Activated naive CD8-positive, alpha-beta T cell treated with anti-CD3 and anti-CD28 coated beads for 36 hours (primary cell): ENCODE measurements around the gene C1orf210. TPM values are rescaled to one million over a fixed set of nuclear protein-coding genes. Genes with fewer than 3 reads are reported as not detected.

ENCODE experiments used
- DNase-seq: peaks from one replicate; pipeline ENCODE4 v3.0.0; 2021
- H3K27ac Mint-ChIP-seq: one replicate; pipeline ENCODE4 v1.8.0; 2022; ENCODE audit warnings: mild to moderate bottlenecking, moderate library complexity, mixed read lengths
- H3K27me3 Mint-ChIP-seq: one replicate; pipeline ENCODE4 v1.8.0; 2022; ENCODE audit warnings: mild to moderate bottlenecking, mixed read lengths
- H3K36me3 Mint-ChIP-seq: one replicate; pipeline ENCODE4 v1.8.0; 2021; ENCODE audit warnings: mild to moderate bottlenecking, mixed read lengths
- H3K4me1 Mint-ChIP-seq: one replicate; pipeline ENCODE4 v1.8.0; 2021; ENCODE audit warnings: mixed read lengths
- H3K4me3 Mint-ChIP-seq: one replicate; pipeline ENCODE4 v1.8.0; 2022; ENCODE audit warnings: mild to moderate bottlenecking, moderate library complexity, mixed read lengths
- H3K9me3 Mint-ChIP-seq: one replicate; pipeline ENCODE4 v1.8.0; 2022; ENCODE audit warnings: mixed read lengths
- total RNA-seq, 2 experiments: library from RNA; stranded (reverse); gene quantifications; one replicate each; pipeline ENCODE4 v1.2.3, GENCODE V29; 2021

Gene C1orf210
- total RNA-seq, 2 experiments from 2014 or later: not detected

DNA sequence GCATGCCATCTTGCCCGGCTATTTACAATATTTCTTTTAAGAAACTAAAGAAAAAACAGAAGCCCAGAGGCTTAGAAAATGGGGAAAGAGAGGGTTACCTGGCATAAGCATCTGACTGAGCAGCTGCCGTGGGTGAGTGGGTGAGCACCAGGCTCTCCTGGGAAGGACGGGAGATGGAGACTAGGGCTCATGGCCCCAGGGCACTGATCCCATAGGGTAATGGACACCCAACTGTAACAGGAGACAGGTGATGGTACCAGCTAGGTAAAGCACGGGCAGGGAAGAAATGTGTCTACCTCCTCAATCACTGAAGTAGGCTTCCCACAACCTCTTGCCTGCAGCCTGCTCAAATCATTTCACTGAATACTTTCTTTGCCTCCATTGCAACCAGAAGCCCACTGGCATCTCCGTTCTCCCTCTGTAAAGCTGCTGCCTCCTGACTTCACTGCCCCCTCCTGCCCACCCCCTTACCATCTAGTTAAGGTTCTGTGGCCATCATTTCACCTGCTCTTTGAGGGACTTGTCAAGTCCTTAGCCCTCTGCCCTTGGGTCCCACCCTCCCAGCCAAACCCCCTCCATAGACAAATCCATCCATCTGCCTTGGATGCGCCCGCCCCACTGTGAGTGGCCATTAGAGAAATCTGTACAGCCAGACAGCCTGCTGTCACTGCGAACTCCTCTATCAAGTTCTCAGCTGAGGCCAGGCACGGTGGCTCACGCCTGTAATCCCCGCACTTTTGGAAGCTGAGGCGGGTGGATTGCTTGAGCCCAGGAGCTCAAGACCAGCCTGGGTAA is 9.4 kb downstream of the C1orf210 start:
- peaks cover 13% of the 10 kb centered on the region for H3K27me3 Mint-ChIP-seq
- H3K27ac Mint-ChIP-seq: no peak overlapping the region
- no peak for DNase-seq
- H3K4me1 Mint-ChIP-seq: peaks cover 18% of the 10 kb centered on the region
- H3K36me3 Mint-ChIP-seq: peaks cover 7% of the 10 kb centered on the region
- no peak overlapping the region for H3K4me3 Mint-ChIP-seq
- peaks cover 7% of the 10 kb centered on the region for H3K9me3 Mint-ChIP-seq

GRCh38 chr1:43274804-43275180 is 10.6 kb downstream of the C1orf210 start:
- Mint-ChIP-seq H3K27ac (peak overlapping the region; percentile 92), H3K4me3 (peak overlapping the region; percentile 63), H3K27me3 (peaks cover 13% of the 10 kb centered on the region), H3K36me3 (peaks cover 7% of the 10 kb centered on the region), H3K4me1 (peaks cover 18% of the 10 kb centered on the region), H3K9me3 (peaks cover 7% of the 10 kb centered on the region)
- no peak for DNase-seq

- Mint-ChIP-seq H3K27ac (peak overlapping the region; percentile 92), H3K36me3 (peaks cover 7% of the 10 kb centered on the region), H3K4me3 (peak overlapping the region; percentile 63)
These were observed 11.1 kb downstream of the C1orf210 start for GRCh38 chr1:43274125-43274803.

DNA sequence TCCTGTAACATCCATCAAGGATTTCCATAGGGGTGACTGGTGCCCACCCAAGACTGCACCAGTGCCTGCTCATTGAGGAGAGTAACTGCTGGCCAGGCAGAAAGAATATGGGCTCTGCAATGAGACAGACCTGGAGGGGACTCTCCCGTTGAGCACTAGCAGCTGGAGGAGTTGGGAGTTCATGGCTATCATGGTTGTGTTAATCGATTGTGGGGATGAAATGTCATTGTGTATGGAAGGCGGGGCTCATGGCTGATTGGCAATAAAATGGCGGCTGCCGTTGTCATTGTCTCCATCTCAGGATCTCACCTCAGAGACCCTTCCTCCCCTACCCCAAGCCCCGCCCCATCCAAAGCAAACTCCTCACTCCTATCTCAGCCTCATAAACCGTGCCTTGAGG is 11.7 kb downstream of the C1orf210 start:
- Mint-ChIP-seq H3K9me3 (peaks cover 7% of the 10 kb centered on the region), H3K27ac (no peak overlapping the region)
- DNase-seq: no peak

More at GRCh38 chr1:43274125-43274803, 11.1 kb downstream of the C1orf210 start:
- DNase-seq: peak; percentile 24
- Mint-ChIP-seq H3K4me1 (peaks cover 18% of the 10 kb centered on the region), H3K27me3 (peaks cover 16% of the 10 kb centered on the region), H3K9me3 (peaks cover 7% of the 10 kb centered on the region)

GRCh38 chr1:43272576-43273571 is 12.5 kb downstream of the C1orf210 start:
- Mint-ChIP-seq H3K27me3 (peaks cover 20% of the 10 kb centered on the region), H3K4me3 (no peak overlapping the region), H3K9me3 (peaks cover 7% of the 10 kb centered on the region), H3K4me1 (peaks cover 18% of the 10 kb centered on the region), H3K27ac (no peak overlapping the region), H3K36me3 (peaks cover 7% of the 10 kb centered on the region)
- no peak for DNase-seq

More for the DNA sequence above, 11.7 kb downstream of the C1orf210 start:
- no peak overlapping the region for H3K4me3 Mint-ChIP-seq
- H3K36me3 Mint-ChIP-seq: peaks cover 7% of the 10 kb centered on the region
- peaks cover 19% of the 10 kb centered on the region for H3K27me3 Mint-ChIP-seq
- H3K4me1 Mint-ChIP-seq: peaks cover 18% of the 10 kb centered on the region

DNA sequence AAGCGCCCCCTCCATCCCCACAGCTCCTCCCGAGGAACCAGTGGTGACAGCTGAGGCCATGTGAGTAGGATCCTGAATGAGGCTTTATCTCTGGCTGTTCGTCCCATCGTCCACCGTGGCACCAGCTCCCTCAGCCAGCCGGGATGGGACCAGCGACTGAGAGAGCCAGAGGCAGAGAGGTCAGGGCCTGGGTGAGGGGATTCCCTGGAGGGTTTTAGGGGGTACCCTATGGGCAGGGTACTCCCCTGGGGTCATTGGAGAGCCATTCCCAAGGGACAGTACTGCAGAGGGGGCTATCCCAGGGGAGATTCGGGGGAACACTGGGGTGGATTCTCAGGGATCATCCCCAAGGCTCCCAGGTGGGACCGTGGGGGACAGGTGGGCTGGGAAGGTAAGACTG is 13.2 kb downstream of the C1orf210 start:
- Mint-ChIP-seq H3K4me3 (no peak overlapping the region), H3K27ac (no peak overlapping the region), H3K9me3 (peaks cover 7% of the 10 kb centered on the region), H3K36me3 (peaks cover 7% of the 10 kb centered on the region), H3K4me1 (peaks cover 18% of the 10 kb centered on the region), H3K27me3 (peaks cover 20% of the 10 kb centered on the region)
- no peak for DNase-seq

GRCh38 chr1:43271186-43272118 is 13.9 kb downstream of the C1orf210 start:
- DNase-seq: no peak

GRCh38 chr1:43270421-43271095 is 14.8 kb downstream of the C1orf210 start:
- Mint-ChIP-seq H3K9me3 (peaks cover 7% of the 10 kb centered on the region), H3K27me3 (peaks cover 16% of the 10 kb centered on the region), H3K27ac (no peak overlapping the region), H3K4me3 (peak overlapping the region; percentile 58), H3K4me1 (peaks cover 18% of the 10 kb centered on the region), H3K36me3 (peaks cover 7% of the 10 kb centered on the region)
- peak; percentile 25 for DNase-seq

More at GRCh38 chr1:43271186-43272118, 13.9 kb downstream of the C1orf210 start:
- no peak overlapping the region for H3K27ac Mint-ChIP-seq
- peak overlapping the region; percentile 58 for H3K4me3 Mint-ChIP-seq
- peaks cover 7% of the 10 kb centered on the region for H3K36me3 Mint-ChIP-seq
- peaks cover 7% of the 10 kb centered on the region for H3K9me3 Mint-ChIP-seq
- peaks cover 15% of the 10 kb centered on the region for H3K27me3 Mint-ChIP-seq
- peaks cover 18% of the 10 kb centered on the region for H3K4me1 Mint-ChIP-seq

DNA sequence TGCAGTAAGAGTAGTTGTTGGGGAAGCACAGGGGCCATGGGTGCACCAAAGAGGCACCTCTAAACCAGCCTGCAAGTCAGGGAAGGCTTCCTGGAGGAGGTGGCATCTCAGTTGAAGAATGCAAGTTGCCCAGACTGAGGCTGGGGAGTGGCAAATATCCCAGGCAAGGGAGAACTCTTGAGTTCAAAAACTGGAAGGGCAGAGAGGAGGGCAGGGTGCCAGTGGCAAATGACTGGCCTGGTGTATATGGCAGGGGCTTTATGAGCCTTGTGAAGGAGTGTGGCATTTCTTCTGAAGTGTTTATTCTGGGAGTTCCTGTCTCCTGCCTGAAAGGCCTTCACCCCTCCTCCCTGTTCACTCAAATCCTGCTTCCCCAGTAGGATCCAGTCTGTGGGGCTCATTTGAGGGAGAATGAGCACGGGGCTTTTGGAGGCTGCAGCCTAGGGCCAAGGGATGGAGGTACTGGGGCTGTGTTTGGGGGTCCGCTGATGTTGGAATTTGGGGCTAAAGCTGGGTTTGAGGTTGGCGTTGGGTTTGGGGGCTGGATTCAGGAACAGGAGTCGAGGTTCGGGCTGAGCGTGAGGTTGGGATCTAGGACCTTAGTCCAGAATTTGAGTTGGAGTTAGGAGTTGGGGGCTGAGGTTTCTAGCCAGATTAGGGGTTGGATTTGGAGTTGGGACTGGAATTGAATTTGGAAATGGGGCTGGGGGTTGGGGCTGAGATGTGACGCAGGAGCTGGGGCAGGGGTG is 15.6 kb downstream of the C1orf210 start, which contains the start of gene TMEM125:
TSS of gene TMEM125 (plus strand) at position 357 of the 749 bp plus-strand sequence. CDS start 2,740 bp downstream, outside the sequence.
- H3K27ac Mint-ChIP-seq: no peak within 1 kb of the TSS
- peak within 1 kb of the TSS; percentile 58 for H3K4me3 Mint-ChIP-seq
- H3K9me3 Mint-ChIP-seq: peaks cover 3% of the 10 kb centered on the region
- peaks cover 14% of the 10 kb centered on the region for H3K4me1 Mint-ChIP-seq
- no peak for DNase-seq
- H3K27me3 Mint-ChIP-seq: peaks cover 16% of the 10 kb centered on the region
- peaks cover 3% of the 10 kb centered on the region for H3K36me3 Mint-ChIP-seq

- Mint-ChIP-seq H3K4me3 (no peak overlapping the region), H3K27me3 (peaks cover 16% of the 10 kb centered on the region), H3K9me3 (peaks cover 4% of the 10 kb centered on the region), H3K27ac (no peak overlapping the region), H3K36me3 (no peaks in the 10 kb centered on the region), H3K4me1 (peaks cover 8% of the 10 kb centered on the region)
- no peak for DNase-seq
These were observed 17.5 kb downstream of the C1orf210 start for GRCh38 chr1:43267818-43268425.

DNA sequence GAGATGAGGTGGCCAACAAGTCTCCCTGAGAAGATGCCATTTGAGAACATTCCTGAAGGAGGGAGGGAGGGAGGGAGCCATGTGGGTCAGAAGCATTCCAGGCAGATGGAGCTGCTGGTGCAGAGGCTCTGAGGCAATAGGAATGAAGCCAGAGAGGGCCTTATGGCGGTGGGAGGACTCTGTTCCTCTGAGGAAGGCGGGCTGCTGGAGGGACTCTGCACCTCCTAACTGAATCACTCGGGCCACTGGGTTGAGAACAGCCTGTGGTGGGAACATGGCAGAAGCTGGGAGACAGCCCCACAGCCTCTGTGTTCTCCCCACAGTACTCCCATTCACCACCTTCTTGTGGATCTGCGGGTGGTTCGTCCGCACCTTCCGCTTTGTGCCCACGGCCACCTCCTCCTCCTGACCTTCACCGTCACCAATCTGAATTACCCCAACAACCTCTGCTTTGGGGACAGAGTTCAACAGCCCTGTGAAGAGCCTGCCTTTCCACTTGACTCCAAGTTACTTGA is 18.0 kb downstream of the C1orf210 start:
- no peaks in the 10 kb centered on the region for H3K36me3 Mint-ChIP-seq
- peaks cover 8% of the 10 kb centered on the region for H3K4me1 Mint-ChIP-seq
- H3K27ac Mint-ChIP-seq: no peak overlapping the region
- no peak overlapping the region for H3K4me3 Mint-ChIP-seq
- no peak for DNase-seq
- peaks cover 5% of the 10 kb centered on the region for H3K9me3 Mint-ChIP-seq
- H3K27me3 Mint-ChIP-seq: peaks cover 16% of the 10 kb centered on the region

DNA sequence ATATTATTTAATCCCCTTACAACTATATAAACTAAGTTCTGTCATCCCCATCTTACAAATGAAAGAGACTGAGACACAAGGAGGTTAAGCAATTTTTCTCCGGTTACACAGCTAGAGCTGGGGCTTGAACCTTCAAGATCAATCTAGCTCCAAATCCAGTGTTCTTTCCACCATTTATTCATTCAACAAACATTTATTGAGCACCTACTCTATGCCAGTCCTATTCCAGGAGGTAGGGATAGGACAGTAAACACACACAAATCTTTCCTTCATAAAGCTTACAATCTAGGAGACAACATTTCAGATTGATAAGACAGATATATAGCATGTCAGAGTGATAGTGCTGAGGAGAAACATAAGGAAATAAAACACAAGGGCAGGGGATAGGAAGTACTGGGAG is 18.5 kb downstream of the C1orf210 start:
- peaks cover 5% of the 10 kb centered on the region for H3K9me3 Mint-ChIP-seq
- peaks cover 7% of the 10 kb centered on the region for H3K4me1 Mint-ChIP-seq
- DNase-seq: no peak
- H3K27me3 Mint-ChIP-seq: peaks cover 16% of the 10 kb centered on the region
- H3K27ac Mint-ChIP-seq: no peak overlapping the region
- no peaks in the 10 kb centered on the region for H3K36me3 Mint-ChIP-seq
- H3K4me3 Mint-ChIP-seq: no peak overlapping the region
